ENCODE data around the gene CLEC10A.

Gene CLEC10A

GRCh38 chr17:7042501-7043181 is 37.4 kb downstream of the CLEC10A start:
- no peak for FAIRE-seq
- DNase-seq (ENCODE audit: insufficient read length, low spot score), result no peak

GRCh38 chr17:7041607-7042500 is 38.2 kb downstream of the CLEC10A start:
- FAIRE-seq (no peak), DNase-seq (ENCODE audit: insufficient read length, low spot score) (no peak)

- no peak for FAIRE-seq
- no peak for DNase-seq (ENCODE audit: insufficient read length, low spot score)
Observed at GRCh38 chr17:7039832-7040231, 40.2 kb downstream of the CLEC10A start.

- DNase-seq (ENCODE audit: insufficient read length, low spot score), result no peak
- FAIRE-seq, result no peak
Observed at GRCh38 chr17:7038025-7038862, 41.8 kb downstream of the CLEC10A start.

- FAIRE-seq (peak; percentile 99), DNase-seq (ENCODE audit: insufficient read length, low spot score) (peak; percentile 100)
Observed at GRCh38 chr17:7035591-7036368, 44.3 kb downstream of the CLEC10A start, which contains the start of gene SLC16A13. Gene SLC16A13, plus strand, starts transcription at chr17:7036015. Its CDS starts 368 bp downstream, at chr17:7036383.

GRCh38 chr17:7034955-7035590 is 45.0 kb downstream of the CLEC10A start:
- FAIRE-seq, result no peak
- no peak for DNase-seq (ENCODE audit: insufficient read length, low spot score)

GRCh38 chr17:7029659-7030058 is 50.4 kb downstream of the CLEC10A start:
- FAIRE-seq, result no peak
- no peak for DNase-seq (ENCODE audit: insufficient read length, low spot score)

- DNase-seq (ENCODE audit: insufficient read length, low spot score), result no peak
- FAIRE-seq, result no peak
Observed at GRCh38 chr17:7029096-7029495, 51.0 kb downstream of the CLEC10A start.

- DNase-seq (ENCODE audit: insufficient read length, low spot score) (no peak), FAIRE-seq (no peak)
Observed at GRCh38 chr17:7027335-7027734, 52.7 kb downstream of the CLEC10A start.

- DNase-seq (ENCODE audit: insufficient read length, low spot score), result no peak
- no peak for FAIRE-seq
Observed at GRCh38 chr17:7026471-7027115, 53.5 kb downstream of the CLEC10A start.

- DNase-seq (ENCODE audit: insufficient read length, low spot score) (no peak), FAIRE-seq (no peak)
Observed at GRCh38 chr17:7025245-7025644, 54.8 kb downstream of the CLEC10A start.

Data from HTR-8/SVneo (cell line).